ENCODE results near the gene PVALB. TPM values are rescaled to one million over a fixed set of nuclear protein-coding genes. Genes with fewer than 3 reads are reported as not detected.

PVALB gene
- total and polyA plus RNA-seq, 9 of the 15 experiments (the other 6 are each of a cell fraction or from before 2014, with no cell fraction given): not detected

- TF ChIP-seq ETS1 (conservative IDR thresholded peaks at IDR 0.05; ENCODE audit: control insufficient read depth, low read depth, low read length) (no peak), CBX3 (IDR thresholded peaks at IDR 0.05; ENCODE audit: borderline replicate concordance in 1 of 2, low read length in 2 of 2) (no peak), SP2 (IDR thresholded peaks at IDR 0.05; ENCODE audit: extremely low read depth, low read depth, low read length, poor library complexity, severe bottlenecking) (peak; percentile 47), JUN (IDR thresholded peaks at IDR 0.05; ENCODE audit: borderline replicate concordance, low read depth, low read length) (no peak), JUN (CRISPR knock-in tag; IDR thresholded peaks at IDR 0.05; ENCODE audit: borderline replicate concordance) (no peak), XRCC5 (IDR thresholded peaks at IDR 0.05; ENCODE audit: low read depth, low read length) (no peak), HES1 (IDR thresholded peaks at IDR 0.05; ENCODE audit: low read depth) (no peak), ZKSCAN8 (CRISPR knock-in tag; IDR thresholded peaks at IDR 0.05) (no peak), PKNOX1 (IDR thresholded peaks at IDR 0.05) (peak; percentile 99), HNRNPL (IDR thresholded peaks at IDR 0.05; ENCODE audit: low read depth, low read length) (no peak), HMG20A (CRISPR knock-in tag; conservative IDR thresholded peaks at IDR 0.05) (no peak), KHSRP (IDR thresholded peaks at IDR 0.05) (no peak), GTF2E2 (tag; IDR thresholded peaks at IDR 0.05) (no peak), NFYB (IDR thresholded peaks at IDR 0.05; ENCODE audit: extremely low read depth, insufficient read length) (peak; percentile 74), GTF2F1 (IDR thresholded peaks at IDR 0.05; ENCODE audit: low read depth, low read length) (no peak), NR3C1 (CRISPR knock-in tag; IDR thresholded peaks at IDR 0.05) (no peak), RBM22 (IDR thresholded peaks at IDR 0.05; ENCODE audit: low read depth, low read length, poor library complexity, severe bottlenecking) (no peak), ZNF121 (CRISPR knock-in tag; conservative IDR thresholded peaks at IDR 0.05) (no peak), NCOA6 (IDR thresholded peaks at IDR 0.05) (no peak), ZNF699 (CRISPR knock-in tag; IDR thresholded peaks at IDR 0.05; ENCODE audit: insufficient replicate concordance) (no peak), PURB (CRISPR knock-in tag; IDR thresholded peaks at IDR 0.05; ENCODE audit: low read depth) (no peak), SRF (CRISPR knock-in tag; IDR thresholded peaks at IDR 0.05) (no peak), ZKSCAN1 (IDR thresholded peaks at IDR 0.05; ENCODE audit: low read depth, low read length) (no peak), CREB3L1 (IDR thresholded peaks at IDR 0.05; ENCODE audit: borderline replicate concordance, low read depth) (peak; percentile 53; the same call in 1 of the 2 replicates), FOXJ3 (CRISPR knock-in tag; IDR thresholded peaks at IDR 0.05) (no peak), EHMT2 (IDR thresholded peaks at IDR 0.05) (no peak)
These were observed 40.7 kb downstream of the PVALB start, which contains the start of gene IFT27 (continued) for GRCh38 chr22:36775964-36776669.

All from K562 (cell line).